GM12878 (cell line): ENCODE results near the gene CSMD2. TPM values are rescaled to one million over a fixed set of nuclear protein-coding genes. Genes with fewer than 3 reads are reported as not detected.

Experiments used
- ATAC-seq: fragments of 200-7000 bp; cut with Tn5 transposase; 3 replicates; pipeline ENCODE4 v1.9.1; 2020; ENCODE audit warnings: mild to moderate bottlenecking, moderate library complexity
- BruUV-seq: library from RNA; stranded (reverse); fragments of 400-500 nt; replicated peaks from 2 replicates; lab custom pipeline; 2021; lab: Mats Ljungman, UMichigan
- CTCF ChIA-PET: fragments of 300-600 bp; sonication (Branson Sonifier 250); formaldehyde crosslinking; extraction: SDS; loops from one replicate; lab custom pipeline; 2021; ENCODE audit warnings: inconsistent platforms; lab: Yijun Ruan, JAX
- POLR2A ChIA-PET: fragments of 350-600 bp; formaldehyde crosslinking; extraction: SDS; loops from one replicate; lab custom pipeline; 2021; ENCODE audit warnings: inconsistent platforms; lab: Charles Lee
- RAD21 ChIA-PET: fragments of 300-600 bp; sonication (Branson Sonifier 250); formaldehyde crosslinking; loops from one replicate; lab custom pipeline; 2023; ENCODE audit warnings: antibody characterized with exemption; ENCODE audit not compliant: unreplicated experiment; lab: Charles Lee
- SMC1A ChIA-PET: fragments of 300-600 bp; sonication (Branson Sonifier 250); formaldehyde crosslinking; loops from one replicate; lab custom pipeline; 2023; ENCODE audit not compliant: unreplicated experiment, uncharacterized antibody; lab: Charles Lee
- DNase-seq: peaks from one replicate; pipeline ENCODE4 v3.0.0-alpha.2; 2011; ENCODE audit warnings: low read depth, low spot score
- FAIRE-seq: peaks from 3 replicates; lab custom pipeline; 2011; peaks lifted over from hg19 to GRCh38; lab: Jason Lieb, UNC
- H2AFZ ChIP-seq: 2 replicates; pipeline ENCODE4 v1.6.0; 2011; ENCODE audit warnings: low read depth, low read length, control low read depth; ENCODE audit not compliant: control insufficient read depth
- H3K27ac ChIP-seq: 2 replicates; pipeline ENCODE4 v1.5.1; 2011; ENCODE audit warnings: control low read depth; ENCODE audit not compliant: control insufficient read depth, insufficient read depth
- H3K27me3 ChIP-seq, 2 experiments: replicated peaks in 1 of 2; 2 replicates each; pipeline versions ENCODE4 v1.6.0 to v1.6.1; 2011; ENCODE audit warnings: low read length in 1 of 2; ENCODE audit not compliant: control insufficient read depth in 2 of 2, insufficient read depth in 2 of 2
- H3K36me3 ChIP-seq, 2 experiments: 2 replicates each; pipeline ENCODE4 v1.5.1; 2011; ENCODE audit warnings: low read length in 1 of 2; ENCODE audit not compliant: control insufficient read depth in 2 of 2, insufficient read depth in 2 of 2
- H3K4me1 ChIP-seq: 2 replicates; pipeline ENCODE4 v1.6.1; 2011; ENCODE audit warnings: mild to moderate bottlenecking, low read length, moderate library complexity, mixed read lengths; ENCODE audit not compliant: control insufficient read depth, insufficient read depth
- H3K4me2 ChIP-seq: 2 replicates; pipeline ENCODE4 v1.6.0; 2011; ENCODE audit warnings: control low read depth; ENCODE audit not compliant: control insufficient read depth, insufficient read depth
- H3K4me3 ChIP-seq: fragments of 200-600 bp; sonication (generic); 2 replicates; pipeline ENCODE4 v1.5.1; 2016
- H3K79me2 ChIP-seq: 2 replicates; pipeline ENCODE4 v1.6.0; 2011; ENCODE audit warnings: low read length; ENCODE audit not compliant: control insufficient read depth, insufficient read depth
- H3K9ac ChIP-seq: 2 replicates; pipeline ENCODE4 v1.8.0; 2011; ENCODE audit warnings: low read length, control low read depth, mixed read lengths; ENCODE audit not compliant: control insufficient read depth, insufficient read depth
- H3K9me3 ChIP-seq: replicated peaks from 3 replicates; pipeline ENCODE4 v1.5.1; 2011; ENCODE audit warnings: mild to moderate bottlenecking, low read length; ENCODE audit not compliant: control insufficient read depth, insufficient read depth
- H4K20me1 ChIP-seq: 2 replicates; pipeline ENCODE4 v1.6.0; 2011; ENCODE audit not compliant: control insufficient read depth, insufficient read depth
- CBX5 ChIP-seq: sonication (generic); IDR thresholded peaks from 2 replicates; pipeline ENCODE4 v1.6.1; 2016; ENCODE audit warnings: low read depth, moderate library complexity, mild to moderate bottlenecking, inconsistent platforms
- CHD4 ChIP-seq: fragments of 200-600 bp; sonication (generic); IDR thresholded peaks from 2 replicates; pipeline ENCODE4 v1.6.1; 2016; ENCODE audit warnings: mild to moderate bottlenecking
- MTA2 ChIP-seq: fragments of 450-650 bp; IDR thresholded peaks from 2 replicates; pipeline ENCODE4 v1.6.1; 2016; ENCODE audit warnings: low read depth, mild to moderate bottlenecking, moderate library complexity
- NBN ChIP-seq: fragments of 450-650 bp; IDR thresholded peaks from 2 replicates; pipeline ENCODE4 v1.6.1; 2016
- NFIC ChIP-seq: IDR thresholded peaks from 2 replicates; pipeline ENCODE4 v1.6.1; 2012; ENCODE audit warnings: low read depth, mild to moderate bottlenecking, inconsistent platforms, low read length, moderate library complexity
- TBL1XR1 ChIP-seq: IDR thresholded peaks from 2 replicates; pipeline ENCODE4 v1.6.1; 2012; ENCODE audit warnings: low read depth, low read length, improper control_type of control experiment
- YY1 ChIP-seq: IDR thresholded peaks from 2 replicates; pipeline ENCODE4 v1.6.1; 2011; ENCODE audit warnings: low read depth, mild to moderate bottlenecking, low read length
- ZNF384 ChIP-seq: IDR thresholded peaks from 2 replicates; pipeline ENCODE4 v1.6.1; 2012; ENCODE audit warnings: low read depth, mild to moderate bottlenecking, low read length, improper control_type of control experiment, borderline replicate concordance
- ZZZ3 ChIP-seq: IDR thresholded peaks from 2 replicates; pipeline ENCODE4 v1.6.1; 2011; ENCODE audit warnings: low read depth; ENCODE audit not compliant: control insufficient read depth, insufficient read length
- WGBS: methylation state at CpG from one replicate; pipeline ENCODE4 v1.1.6; 2016; ENCODE audit warnings: low lambda C conversion rate; ENCODE audit not compliant: insufficient replicate concordance, insufficient coverage; ENCODE audit errors: missing lambda C conversion rate; 5-methylcytosine and 5-hydroxymethylcytosine counted together
- in situ Hi-C: fragments of 300-500 bp; cut with MboI; formaldehyde crosslinking; loops from 9 replicates; pipeline ENCODE4 v1.14.3; 2018; ENCODE audit warnings: mixed read lengths
- intact Hi-C: fragments of 100-400 bp; cut with micrococcal nuclease; formaldehyde crosslinking; loops from one replicate; pipeline ENCODE4 v1.14.2; 2022; ENCODE audit not compliant: unreplicated experiment
- polyA plus RNA-seq, 11 experiments: library from polyadenylated mRNA; depleted of rRNA in 4 of 11; unstranded in 6 of 11; stranded (reverse) in 5 of 11; fragments of >200 nt; fragmentation: Nextera tagmentation in 4 of 11; fragmentation: Illumina TruSeq in 1 of 11; extraction: Ambion mirVana in 4 of 11; extraction: Trizol in 1 of 11; gene quantifications; 1 replicate in 1 of 11; 2 replicates in 10 of 11; pipeline versions ENCODE4 v1.2.1 to v1.2.3, GENCODE V29; 2011 to 2016; ENCODE audit warnings: inconsistent platforms in 2 of 11, missing spikeins in 2 of 11, low read depth in 1 of 11
- total RNA-seq, 4 experiments: library from RNA; depleted of rRNA in 3 of 4; stranded (reverse); fragments of >200 nt in 3 of 4; fragmentation: Illumina TruSeq in 1 of 4; extraction: Trizol in 1 of 4; gene quantifications; 2 replicates each; pipeline versions ENCODE4 v1.2.1 to v1.2.3, GENCODE V29; 2013 to 2021
- TF ChIP-seq, protein P1 (sequence below): fragments of 450-650 bp; IDR thresholded peaks from 2 replicates; pipeline ENCODE4 v1.6.1; 2017; ENCODE audit warnings: mild to moderate bottlenecking
- TF ChIP-seq, protein P2 (sequence below), 3 experiments: IDR thresholded peaks in 2 of 3; conservative IDR thresholded peaks in 1 of 3; 2 replicates each; pipeline ENCODE4 v1.5.1; 2011; ENCODE audit warnings: low read depth in 3 of 3, low read length in 3 of 3, mild to moderate bottlenecking in 3 of 3, control low read depth in 2 of 3, moderate library complexity in 2 of 3, inconsistent platforms in 1 of 3, mixed read lengths in 1 of 3; ENCODE audit not compliant: control insufficient read depth in 2 of 3, insufficient read depth in 1 of 3; ENCODE audit errors: extremely low read depth in 1 of 3
- TF ChIP-seq, protein P3 (sequence below): fragments of 450-650 bp; IDR thresholded peaks from 2 replicates; pipeline ENCODE4 v1.6.1; 2014; ENCODE audit warnings: mild to moderate bottlenecking
- TF ChIP-seq, protein P4 (sequence below): fragments of 450-650 bp; formaldehyde crosslinking; IDR thresholded peaks from 2 replicates; pipeline ENCODE4 v1.5.0; 2022; ENCODE audit warnings: mild to moderate bottlenecking, missing genetic modification characterization

CSMD2 gene
- total and polyA plus RNA-seq, 10 of the 15 experiments (the other 5 are each of a cell fraction or from before 2014, with no cell fraction given) = under 0.01 TPM; not detected in 9

DNA sequence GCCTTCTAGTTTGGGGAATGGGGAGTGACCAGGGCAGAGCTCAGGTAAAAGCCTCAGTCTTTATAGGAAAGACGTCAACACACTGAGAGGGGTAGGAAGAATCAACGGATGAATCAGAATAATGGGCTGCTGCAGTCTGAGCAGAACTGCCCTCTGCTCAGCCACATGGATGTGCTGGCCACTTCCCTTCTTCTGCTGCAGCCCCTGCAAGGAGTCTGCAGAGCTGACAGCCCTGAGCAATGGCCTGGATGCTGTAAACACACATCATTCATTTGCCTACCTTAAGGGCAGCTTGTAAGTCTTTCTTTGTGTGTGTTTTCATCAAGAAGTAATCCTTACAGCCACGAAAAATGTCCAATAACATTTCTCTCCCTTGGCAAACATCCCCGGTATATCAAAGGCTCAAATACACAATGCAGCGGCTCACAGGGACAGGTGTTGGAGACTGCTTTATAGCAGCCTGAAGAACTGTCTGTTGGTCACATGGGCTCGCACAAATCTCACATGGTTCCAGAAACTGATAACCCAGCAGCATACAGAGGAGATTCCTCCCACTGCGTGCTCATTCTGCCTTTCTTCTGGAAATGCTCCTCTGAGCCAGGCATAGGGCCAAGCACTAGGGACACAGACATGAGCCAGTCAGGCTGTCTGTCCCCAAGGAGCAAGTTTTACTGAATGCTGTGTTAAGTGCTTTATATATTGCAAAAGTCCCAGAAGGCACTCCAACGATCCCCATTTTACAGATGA is 191.1 kb downstream of the CSMD2 start (continued):
- TF ChIP-seq, protein P1, sequence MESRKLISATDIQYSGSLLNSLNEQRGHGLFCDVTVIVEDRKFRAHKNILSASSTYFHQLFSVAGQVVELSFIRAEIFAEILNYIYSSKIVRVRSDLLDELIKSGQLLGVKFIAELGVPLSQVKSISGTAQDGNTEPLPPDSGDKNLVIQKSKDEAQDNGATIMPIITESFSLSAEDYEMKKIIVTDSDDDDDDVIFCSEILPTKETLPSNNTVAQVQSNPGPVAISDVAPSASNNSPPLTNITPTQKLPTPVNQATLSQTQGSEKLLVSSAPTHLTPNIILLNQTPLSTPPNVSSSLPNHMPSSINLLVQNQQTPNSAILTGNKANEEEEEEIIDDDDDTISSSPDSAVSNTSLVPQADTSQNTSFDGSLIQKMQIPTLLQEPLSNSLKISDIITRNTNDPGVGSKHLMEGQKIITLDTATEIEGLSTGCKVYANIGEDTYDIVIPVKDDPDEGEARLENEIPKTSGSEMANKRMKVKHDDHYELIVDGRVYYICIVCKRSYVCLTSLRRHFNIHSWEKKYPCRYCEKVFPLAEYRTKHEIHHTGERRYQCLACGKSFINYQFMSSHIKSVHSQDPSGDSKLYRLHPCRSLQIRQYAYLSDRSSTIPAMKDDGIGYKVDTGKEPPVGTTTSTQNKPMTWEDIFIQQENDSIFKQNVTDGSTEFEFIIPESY = no peak

DNA sequence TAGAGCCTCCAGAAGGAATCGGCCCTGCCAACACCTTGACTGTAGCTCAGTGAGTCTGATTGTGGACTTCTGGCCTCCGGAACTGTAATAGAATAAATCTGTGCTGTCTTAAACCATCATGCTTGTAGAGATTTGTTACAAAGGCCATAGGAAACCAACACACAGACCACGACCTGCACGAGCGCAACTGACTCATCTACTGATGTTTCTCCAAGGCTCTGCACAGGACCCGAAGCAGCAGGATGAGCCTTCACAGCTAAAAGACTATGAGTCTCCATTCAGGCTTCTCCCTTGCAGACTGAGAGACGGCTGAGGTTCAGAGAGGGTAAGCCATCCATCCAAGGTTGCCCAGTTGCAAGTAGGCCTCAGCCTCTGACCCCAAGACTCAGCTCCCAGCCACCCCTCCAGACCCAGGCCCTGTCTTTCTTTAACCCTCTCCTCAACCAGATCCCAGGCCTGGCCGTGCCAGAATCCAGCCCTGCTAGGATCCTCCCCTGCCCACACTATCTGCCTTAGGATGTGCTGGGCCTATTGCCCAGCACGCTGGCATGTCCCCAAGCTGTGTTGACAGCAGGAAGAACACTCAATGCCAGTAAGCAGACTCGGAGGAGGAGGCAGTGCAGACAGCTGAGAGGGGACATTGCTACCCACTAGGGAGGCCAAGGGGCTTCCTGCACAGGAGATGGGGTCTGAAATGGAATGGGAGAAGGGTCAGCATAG is 192.2 kb downstream of the CSMD2 start:
- WGBS = 9% methylated on average over 10 of the region's 10 CpGs
- Histone ChIP-seq H2AFZ (no peak overlapping the region), H3K9me3 (no peaks in the 10 kb centered on the region), H4K20me1 (no peaks in the 10 kb centered on the region), H3K4me3 (no peak overlapping the region), H3K36me3 (no peaks in the 10 kb centered on the region), H3K4me1 (no peaks in the 10 kb centered on the region), H3K79me2 (no peaks in the 10 kb centered on the region), H3K27me3 (no peaks in the 10 kb centered on the region; a peak in 2 of 4 replicates), H3K4me2 (no peak overlapping the region), H3K9ac (no peak overlapping the region), H3K27ac (no peak overlapping the region)
- ChIA-PET RAD21 (no interaction called here), POLR2A (no interaction called here), SMC1A (no interaction called here), CTCF (no interaction called here)
- no TSS peak for BruUV-seq
- ATAC-seq (no peak), FAIRE-seq (no peak), DNase-seq (no peak)
- in situ Hi-C loops = no loop called here
- intact Hi-C loops = no loop called here
- TF ChIP-seq, protein P2, sequence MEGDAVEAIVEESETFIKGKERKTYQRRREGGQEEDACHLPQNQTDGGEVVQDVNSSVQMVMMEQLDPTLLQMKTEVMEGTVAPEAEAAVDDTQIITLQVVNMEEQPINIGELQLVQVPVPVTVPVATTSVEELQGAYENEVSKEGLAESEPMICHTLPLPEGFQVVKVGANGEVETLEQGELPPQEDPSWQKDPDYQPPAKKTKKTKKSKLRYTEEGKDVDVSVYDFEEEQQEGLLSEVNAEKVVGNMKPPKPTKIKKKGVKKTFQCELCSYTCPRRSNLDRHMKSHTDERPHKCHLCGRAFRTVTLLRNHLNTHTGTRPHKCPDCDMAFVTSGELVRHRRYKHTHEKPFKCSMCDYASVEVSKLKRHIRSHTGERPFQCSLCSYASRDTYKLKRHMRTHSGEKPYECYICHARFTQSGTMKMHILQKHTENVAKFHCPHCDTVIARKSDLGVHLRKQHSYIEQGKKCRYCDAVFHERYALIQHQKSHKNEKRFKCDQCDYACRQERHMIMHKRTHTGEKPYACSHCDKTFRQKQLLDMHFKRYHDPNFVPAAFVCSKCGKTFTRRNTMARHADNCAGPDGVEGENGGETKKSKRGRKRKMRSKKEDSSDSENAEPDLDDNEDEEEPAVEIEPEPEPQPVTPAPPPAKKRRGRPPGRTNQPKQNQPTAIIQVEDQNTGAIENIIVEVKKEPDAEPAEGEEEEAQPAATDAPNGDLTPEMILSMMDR (IDR thresholded peaks at IDR 0.05 in 2 of 3, conservative IDR thresholded peaks at IDR 0.05 in 1 of 3; ENCODE audit: control insufficient read depth in 2 of 3, extremely low read depth in 1 of 3, insufficient read depth in 1 of 3, low read depth in 3 of 3, low read length in 3 of 3) = no peak
- TF ChIP-seq CHD4 (no peak), NBN (no peak), TBL1XR1 (no peak), ZZZ3 (no peak), CBX5 (no peak), ZNF384 (no peak), MTA2 (no peak), YY1 (no peak), NFIC (no peak)
- TF ChIP-seq, protein P3, sequence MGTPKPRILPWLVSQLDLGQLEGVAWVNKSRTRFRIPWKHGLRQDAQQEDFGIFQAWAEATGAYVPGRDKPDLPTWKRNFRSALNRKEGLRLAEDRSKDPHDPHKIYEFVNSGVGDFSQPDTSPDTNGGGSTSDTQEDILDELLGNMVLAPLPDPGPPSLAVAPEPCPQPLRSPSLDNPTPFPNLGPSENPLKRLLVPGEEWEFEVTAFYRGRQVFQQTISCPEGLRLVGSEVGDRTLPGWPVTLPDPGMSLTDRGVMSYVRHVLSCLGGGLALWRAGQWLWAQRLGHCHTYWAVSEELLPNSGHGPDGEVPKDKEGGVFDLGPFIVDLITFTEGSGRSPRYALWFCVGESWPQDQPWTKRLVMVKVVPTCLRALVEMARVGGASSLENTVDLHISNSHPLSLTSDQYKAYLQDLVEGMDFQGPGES = no peak
- TF ChIP-seq, protein P4, sequence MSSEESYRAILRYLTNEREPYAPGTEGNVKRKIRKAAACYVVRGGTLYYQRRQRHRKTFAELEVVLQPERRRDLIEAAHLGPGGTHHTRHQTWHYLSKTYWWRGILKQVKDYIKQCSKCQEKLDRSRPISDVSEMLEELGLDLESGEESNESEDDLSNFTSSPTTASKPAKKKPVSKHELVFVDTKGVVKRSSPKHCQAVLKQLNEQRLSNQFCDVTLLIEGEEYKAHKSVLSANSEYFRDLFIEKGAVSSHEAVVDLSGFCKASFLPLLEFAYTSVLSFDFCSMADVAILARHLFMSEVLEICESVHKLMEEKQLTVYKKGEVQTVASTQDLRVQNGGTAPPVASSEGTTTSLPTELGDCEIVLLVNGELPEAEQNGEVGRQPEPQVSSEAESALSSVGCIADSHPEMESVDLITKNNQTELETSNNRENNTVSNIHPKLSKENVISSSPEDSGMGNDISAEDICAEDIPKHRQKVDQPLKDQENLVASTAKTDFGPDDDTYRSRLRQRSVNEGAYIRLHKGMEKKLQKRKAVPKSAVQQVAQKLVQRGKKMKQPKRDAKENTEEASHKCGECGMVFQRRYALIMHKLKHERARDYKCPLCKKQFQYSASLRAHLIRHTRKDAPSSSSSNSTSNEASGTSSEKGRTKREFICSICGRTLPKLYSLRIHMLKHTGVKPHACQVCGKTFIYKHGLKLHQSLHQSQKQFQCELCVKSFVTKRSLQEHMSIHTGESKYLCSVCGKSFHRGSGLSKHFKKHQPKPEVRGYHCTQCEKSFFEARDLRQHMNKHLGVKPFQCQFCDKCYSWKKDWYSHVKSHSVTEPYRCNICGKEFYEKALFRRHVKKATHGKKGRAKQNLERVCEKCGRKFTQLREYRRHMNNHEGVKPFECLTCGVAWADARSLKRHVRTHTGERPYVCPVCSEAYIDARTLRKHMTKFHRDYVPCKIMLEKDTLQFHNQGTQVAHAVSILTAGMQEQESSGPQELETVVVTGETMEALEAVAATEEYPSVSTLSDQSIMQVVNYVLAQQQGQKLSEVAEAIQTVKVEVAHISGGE (CRISPR knock-in tag) = no peak
